RPMI7951 (cell line): ENCODE measurements around the gene SLC27A3. TPM values are rescaled to one million over a fixed set of nuclear protein-coding genes. Genes with fewer than 3 reads are reported as not detected.

Experiments
- DNase-seq: peaks from one replicate; pipeline ENCODE4 v3.0.0-alpha.2; 2012; ENCODE audit warnings: low read depth
- total RNA-seq: library from RNA; depleted of rRNA; stranded (reverse); fragments of >200 nt; shearing (Covaris generic); gene quantifications from 2 replicates; pipeline ENCODE4 v1.2.3, GENCODE V29; 2014; rRNA removed

The SLC27A3 gene
- total RNA-seq, 1 experiment from 2014 or later: 7.4 TPM

DNA sequence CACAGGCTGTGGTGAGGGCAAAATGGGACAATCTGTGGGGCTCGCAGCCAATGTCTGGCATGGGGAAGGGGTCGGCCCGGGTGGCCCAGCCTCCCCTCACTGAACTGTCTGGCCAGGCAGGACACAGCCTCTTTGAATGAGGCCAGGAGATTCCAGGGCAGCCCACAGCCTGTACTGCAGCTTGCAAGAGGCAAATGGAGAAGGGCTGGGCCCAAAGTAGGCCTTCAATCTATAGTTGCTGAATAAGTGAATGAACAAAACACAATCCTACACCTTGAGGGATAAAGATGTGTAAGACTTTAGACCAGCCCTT lies 23.2 kb downstream of the SLC27A3 start:
- DNase-seq: no peak

DNA sequence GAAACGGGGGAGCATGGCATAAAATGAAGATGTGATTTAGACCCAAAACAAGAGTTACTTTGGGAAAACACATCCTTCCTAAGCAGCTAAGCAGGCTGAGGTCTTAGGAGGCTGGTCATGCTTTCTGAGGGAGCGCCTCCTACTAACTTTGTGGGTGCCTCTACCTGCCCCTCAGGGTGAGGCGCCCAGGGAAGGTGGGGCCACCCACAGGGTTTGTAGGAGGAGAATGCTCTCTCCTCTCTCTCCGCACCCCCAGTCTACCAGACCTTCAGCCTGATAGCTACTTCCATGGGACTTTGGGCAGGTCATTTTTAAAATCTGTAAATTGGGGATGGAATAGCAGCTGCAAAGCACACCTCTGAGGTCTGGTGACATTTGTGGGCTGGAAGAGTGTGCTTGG lies 23.8 kb downstream of the SLC27A3 start:
- DNase-seq: no peak

- DNase-seq: no peak
These were observed 24.6 kb downstream of the SLC27A3 start for GRCh38 chr1:153799566-153800465.

DNA sequence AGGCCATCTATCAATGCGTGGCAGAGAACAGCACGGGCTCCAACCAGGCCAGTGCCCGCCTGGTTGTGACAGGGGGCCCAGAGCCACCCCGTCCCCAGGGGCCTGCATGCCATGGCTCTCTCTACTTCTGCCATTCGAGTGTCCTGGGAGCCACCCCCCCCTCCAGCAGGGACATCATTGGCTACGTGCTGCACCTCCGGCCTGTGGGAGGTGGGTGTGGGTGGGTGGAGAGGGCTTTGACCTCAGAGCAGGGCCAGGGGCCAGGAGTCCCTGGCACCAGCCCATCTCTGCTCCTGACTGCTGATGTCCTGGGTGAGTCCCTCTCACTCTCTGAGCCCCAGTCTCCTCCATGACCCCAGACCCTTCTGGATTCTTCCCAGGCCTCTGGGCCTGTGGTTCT lies 25.3 kb downstream of the SLC27A3 start:
- DNase-seq: no peak

DNA sequence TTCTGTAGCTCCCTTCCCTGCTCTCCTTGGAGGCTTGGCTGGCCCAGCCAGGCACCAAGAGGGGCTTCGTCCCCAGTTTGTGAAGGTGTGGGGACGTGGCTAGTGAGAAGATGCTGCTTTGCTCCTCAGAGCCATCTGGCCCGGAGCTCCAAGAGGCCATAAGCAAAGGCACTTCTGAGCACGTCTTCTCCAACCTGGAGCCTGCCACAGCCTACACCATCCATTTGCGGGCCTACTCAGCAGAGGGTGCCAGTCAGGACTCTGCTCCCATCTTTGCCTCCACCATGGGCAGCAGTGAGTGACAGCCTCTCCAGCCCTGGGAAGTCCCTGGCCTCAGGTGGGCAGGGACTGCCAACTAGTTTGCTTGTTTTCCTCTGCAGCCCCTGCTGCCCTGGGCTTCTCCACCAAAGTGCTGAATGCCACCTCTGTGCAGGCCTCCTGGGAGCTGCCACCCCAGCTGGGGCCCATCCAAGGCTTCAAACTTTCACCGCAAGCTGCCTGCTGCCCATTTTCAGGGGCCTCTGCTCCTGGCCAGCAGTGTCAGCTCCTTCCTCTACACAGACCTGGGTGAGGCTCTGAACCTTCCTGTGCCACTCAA lies 25.9 kb downstream of the SLC27A3 start:
- DNase-seq: no peak

- DNase-seq: no peak
These were observed 26.8 kb downstream of the SLC27A3 start for GRCh38 chr1:153801786-153802697.

DNA sequence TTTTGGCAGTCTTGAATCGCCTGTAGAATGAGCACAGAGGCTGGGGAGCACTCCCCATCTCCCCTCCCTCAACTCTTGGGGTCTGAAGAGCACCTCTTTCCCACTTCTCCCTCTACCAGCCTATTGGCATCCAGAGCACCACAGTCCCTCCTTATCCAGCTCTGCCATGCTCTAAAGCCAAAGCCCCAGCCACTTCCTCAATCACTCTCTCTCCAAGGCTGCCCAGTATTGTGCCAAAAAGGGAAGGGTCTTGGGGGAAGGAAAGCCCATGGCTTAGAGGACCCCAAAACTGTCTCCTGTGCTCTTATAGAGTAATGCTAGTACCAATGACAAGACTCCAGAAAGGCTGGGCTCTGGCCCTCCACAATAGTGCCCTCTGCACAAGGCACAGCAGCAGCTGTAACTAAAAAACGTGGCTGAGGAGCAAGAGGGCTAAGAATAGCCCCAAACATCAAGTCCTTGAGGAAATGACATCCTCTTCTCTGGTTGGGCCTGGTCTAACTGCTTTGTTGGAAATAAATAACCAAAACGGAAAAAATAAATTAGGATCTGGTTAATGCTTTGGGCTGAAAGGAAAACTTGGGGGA lies 28.4 kb downstream of the SLC27A3 start:
- no peak for DNase-seq

DNA sequence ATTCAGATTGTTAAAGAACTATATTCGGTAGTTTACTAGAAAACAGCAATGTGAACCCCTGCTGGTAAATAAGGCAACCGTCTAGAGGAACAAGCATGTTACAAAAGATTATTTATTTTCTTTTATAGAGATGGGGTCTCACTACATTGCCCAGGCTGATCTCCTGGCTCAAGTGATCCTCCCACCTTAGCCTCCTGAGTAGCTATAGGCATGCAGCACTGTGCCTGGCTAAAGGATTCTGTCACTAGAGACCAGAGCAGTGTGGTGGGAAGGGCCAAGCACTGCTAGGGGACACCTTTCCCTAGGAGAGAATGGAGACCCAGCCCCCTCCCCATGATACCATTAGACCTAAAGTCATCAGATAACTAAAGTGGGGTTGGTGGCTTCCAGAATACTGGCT lies 28.9 kb downstream of the SLC27A3 start:
- DNase-seq: no peak

DNA sequence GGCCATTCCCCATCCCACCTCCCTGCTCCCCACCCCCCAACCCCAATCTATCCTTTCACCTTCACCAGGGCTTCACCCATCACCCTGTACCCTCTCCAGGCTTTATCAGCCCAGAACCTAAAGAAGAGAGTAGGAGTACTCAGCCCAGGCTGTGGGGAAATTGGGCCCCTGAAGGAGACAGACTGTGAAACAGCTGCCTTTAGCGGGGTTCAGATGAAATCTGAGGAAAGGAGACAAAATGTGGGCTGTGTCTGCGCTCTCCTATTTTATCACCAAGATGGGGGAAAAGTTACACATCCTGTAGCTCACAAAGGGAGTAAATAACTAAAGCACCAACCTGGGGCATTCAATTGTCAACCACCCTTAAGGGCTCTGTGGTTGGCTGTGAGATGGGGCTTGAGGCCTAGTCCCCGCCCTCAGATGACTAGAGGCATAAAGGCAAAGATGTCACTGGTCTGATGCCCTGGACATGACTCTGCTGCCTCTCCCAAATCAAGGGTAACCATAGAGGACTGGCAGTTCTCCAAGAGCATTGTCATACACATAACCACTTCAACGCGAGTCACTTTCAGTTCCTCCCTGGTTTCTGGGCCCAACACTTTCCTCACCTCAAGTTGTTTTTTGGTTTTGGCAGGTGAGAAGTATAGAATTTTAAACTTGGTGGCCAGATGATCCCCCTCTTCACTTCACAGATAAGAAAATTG lies 30.0 kb downstream of the SLC27A3 start:
- DNase-seq: peak; percentile 87

- no peak for DNase-seq
These were observed 30.9 kb downstream of the SLC27A3 start for GRCh38 chr1:153805886-153806719.

DNA sequence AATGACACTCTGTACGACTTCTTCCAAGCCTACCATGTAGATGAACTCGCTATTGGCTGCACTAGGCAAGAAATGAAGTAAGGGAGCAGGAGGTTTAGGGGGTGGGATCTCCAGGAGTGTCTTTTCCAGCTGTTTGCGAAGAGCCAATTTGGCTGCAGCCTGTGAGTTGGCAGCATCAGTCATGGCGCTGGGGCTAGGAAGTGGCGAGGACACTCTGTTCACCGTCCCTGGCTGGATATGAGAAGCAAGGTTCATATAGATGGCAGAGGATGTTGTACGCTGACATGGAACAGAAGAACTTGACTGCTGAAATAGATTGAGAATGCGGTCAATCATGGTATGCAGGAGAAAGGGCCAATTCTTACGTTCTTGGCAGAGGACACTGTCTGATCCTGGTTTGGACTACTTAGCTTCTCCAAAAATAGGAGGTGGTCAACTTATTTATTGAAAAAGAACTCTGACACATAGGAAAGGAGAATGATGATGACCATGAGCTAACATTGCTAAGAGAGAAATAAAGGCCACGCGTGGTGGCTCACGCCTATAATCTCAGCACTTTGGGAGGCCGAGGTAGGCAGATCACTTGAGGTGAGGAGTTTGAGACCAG lies 41.2 kb downstream of the SLC27A3 start:
- DNase-seq: no peak

GRCh38 chr1:153818876-153819275 lies 43.7 kb downstream of the SLC27A3 start:
- DNase-seq: no peak

DNA sequence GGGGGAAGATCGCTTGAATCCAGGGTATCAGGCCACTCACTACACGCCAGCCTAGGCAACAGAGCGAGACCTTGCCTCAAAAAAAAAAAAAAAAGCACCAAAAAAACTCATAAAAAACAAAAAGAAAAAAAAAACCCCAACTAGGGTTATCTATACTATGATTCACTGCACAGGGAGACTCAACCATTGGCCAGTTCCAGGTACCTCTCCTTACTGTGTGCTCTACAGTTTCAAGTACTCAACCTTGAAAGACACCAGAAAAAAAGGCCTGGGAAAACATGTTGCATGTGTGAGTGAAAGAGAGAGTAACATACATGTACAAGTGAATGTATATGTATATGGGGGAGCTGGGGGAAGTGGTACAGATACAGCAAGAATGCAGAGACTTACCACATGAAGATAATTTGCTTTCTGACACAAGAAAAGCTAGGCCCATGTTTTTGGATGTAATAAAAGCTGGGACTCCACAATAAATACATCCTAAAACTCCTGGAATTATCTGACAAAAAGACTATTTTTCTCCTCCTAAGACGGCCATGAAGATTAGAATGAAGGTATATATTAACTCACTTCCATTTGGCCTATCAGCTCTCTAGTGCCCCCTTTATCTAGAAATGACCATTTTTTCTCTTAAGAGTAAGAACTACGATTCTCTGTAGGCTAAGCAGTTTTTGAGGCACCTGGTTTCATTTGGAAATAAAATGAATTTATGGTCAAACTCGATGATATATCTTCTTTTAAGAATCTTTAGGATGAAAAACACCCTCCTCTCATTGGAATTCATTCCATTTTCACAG lies 52.2 kb downstream of the SLC27A3 start:
- DNase-seq: no peak

Other genes starting within 250 kb of the SLC27A3 start
- gene S100A6, start 239.4 kb upstream of the SLC27A3 start, total RNA-seq: 1,539 and 1,679 TPM in 2 replicates
- 1.4 and 2.2 TPM in 2 replicates for gene S100A5, start 234.5 kb upstream of the SLC27A3 start, total RNA-seq
- 836 and 954 TPM in 2 replicates for gene S100A4, start 229.6 kb upstream of the SLC27A3 start, total RNA-seq
- gene S100A3, start 226.1 kb upstream of the SLC27A3 start, total RNA-seq: 7.7 and 15.3 TPM in 2 replicates
- 9.0 and 11.2 TPM in 2 replicates for gene S100A2, start 209.6 kb upstream of the SLC27A3 start, total RNA-seq
- 328 and 342 TPM in 2 replicates for gene S100A16, start 162.3 kb upstream of the SLC27A3 start, total RNA-seq
- gene S100A14, start 159.1 kb upstream of the SLC27A3 start, total RNA-seq: 0.39 TPM in 1 of 2 replicates, not detected in the other
- gene S100A13, start 147.9 kb upstream of the SLC27A3 start, total RNA-seq: 571 and 674 TPM in 2 replicates
- gene S100A1, start 147.0 kb upstream of the SLC27A3 start, total RNA-seq: 4.7 and 5.1 TPM in 2 replicates
- 34.7 and 35.0 TPM in 2 replicates for gene CHTOP, start 141.3 kb upstream of the SLC27A3 start, total RNA-seq
- 74.9 and 75.2 TPM in 2 replicates for gene SNAPIN, start 116.7 kb upstream of the SLC27A3 start, total RNA-seq
- 295 and 309 TPM in 2 replicates for gene ILF2, start 104.4 kb upstream of the SLC27A3 start, total RNA-seq
- gene NPR1, start 96.7 kb upstream of the SLC27A3 start, total RNA-seq: not detected in 2 replicates
- gene INTS3, start 47.4 kb upstream of the SLC27A3 start, total RNA-seq: 18.4 and 20.4 TPM in 2 replicates
- 5.1 and 7.3 TPM in 2 replicates for gene GATAD2B, start 147.6 kb downstream of the SLC27A3 start, total RNA-seq
- gene DENND4B, start 171.3 kb downstream of the SLC27A3 start, total RNA-seq: 5.9 and 8.0 TPM in 2 replicates
- gene CRTC2, start 183.2 kb downstream of the SLC27A3 start, total RNA-seq: 9.1 and 11.2 TPM in 2 replicates
- gene SLC39A1, start 188.1 kb downstream of the SLC27A3 start, total RNA-seq: 70.4 and 95.4 TPM in 2 replicates
- 7.0 and 10.4 TPM in 2 replicates for gene CREB3L4, start 192.5 kb downstream of the SLC27A3 start, total RNA-seq
- 155 and 201 TPM in 2 replicates for gene JTB, start 202.3 kb downstream of the SLC27A3 start, total RNA-seq
- 41.3 and 44.3 TPM in 2 replicates for gene RAB13, start 210.9 kb downstream of the SLC27A3 start, total RNA-seq
- 2,227 and 2,841 TPM in 2 replicates for gene RPS27, start 215.4 kb downstream of the SLC27A3 start, total RNA-seq